Skin of body (tissue), 2 donors: ENCODE results near the gene TEX14. TPM values are rescaled to one million over a fixed set of nuclear protein-coding genes. Genes with fewer than 3 reads are reported as not detected.
"Not testable (repeated sequence)": the region's sequence is repeated elsewhere in the genome, so short reads cannot be mapped to it uniquely, and the experiment has no call there.

ENCODE experiments used
- DNase-seq: peaks from one replicate; lab custom pipeline; 2025; lab: John Stamatoyannopoulos, UW
- total RNA-seq: library from RNA; depleted of rRNA; stranded (reverse); fragments of >200 nt; gene quantifications from one replicate; pipeline ENCODE4 v1.2.3, GENCODE V29; 2014

Gene TEX14
- 0.10 TPM for total RNA-seq

- no peak for DNase-seq
Measured at GRCh38 chr17:58691701-58692238, at the start of gene TEX14. Gene TEX14 (minus strand): TSS chr17:58692045. CDS start chr17:58652001, 40,044 bp downstream.

- DNase-seq: no peak
Measured at GRCh38 chr17:58741121-58741625, 49.3 kb upstream of the TEX14 start.

GRCh38 chr17:58734811-58735210 lies 43.0 kb upstream of the TEX14 start:
- DNase-seq: no peak

GRCh38 chr17:58734040-58734439 lies 42.2 kb upstream of the TEX14 start:
- no peak for DNase-seq

- DNase-seq: no peak
Measured at GRCh38 chr17:58730937-58731336, 39.1 kb upstream of the TEX14 start.

GRCh38 chr17:58728798-58729197 lies 37.0 kb upstream of the TEX14 start:
- DNase-seq: no peak

GRCh38 chr17:58722696-58723095 lies 30.9 kb upstream of the TEX14 start:
- DNase-seq: no peak

GRCh38 chr17:58722274-58722673 lies 30.4 kb upstream of the TEX14 start:
- no peak for DNase-seq

GRCh38 chr17:58710948-58711552 lies 19.2 kb upstream of the TEX14 start:
- DNase-seq: peak; percentile 4

- no peak for DNase-seq
Measured at GRCh38 chr17:58706351-58707140, 14.7 kb upstream of the TEX14 start.

GRCh38 chr17:58703916-58704286 lies 12.1 kb upstream of the TEX14 start:
- DNase-seq: no peak

GRCh38 chr17:58703137-58703915 lies 11.5 kb upstream of the TEX14 start:
- no peak for DNase-seq

- DNase-seq: no peak
Measured at GRCh38 chr17:58702708-58703107, 10.9 kb upstream of the TEX14 start.

- no peak for DNase-seq
Measured at GRCh38 chr17:58702045-58702476, 10.2 kb upstream of the TEX14 start.

GRCh38 chr17:58699771-58700170 lies 7.9 kb upstream of the TEX14 start:
- no peak for DNase-seq

GRCh38 chr17:58694826-58695225 lies 3.0 kb upstream of the TEX14 start:
- no peak for DNase-seq

GRCh38 chr17:58694302-58694701 lies 2.5 kb upstream of the TEX14 start:
- DNase-seq: no peak

GRCh38 chr17:58693751-58694150 lies 1.9 kb upstream of the TEX14 start:
- no peak for DNase-seq

GRCh38 chr17:58693208-58693607 lies 1.4 kb upstream of the TEX14 start:
- no peak for DNase-seq

- peak; percentile 58 for DNase-seq
Measured at GRCh38 chr17:58692239-58693055, 602 bp upstream of the TEX14 start, which contains the start of gene RAD51C. Gene RAD51C (plus strand): TSS chr17:58692602. CDS start chr17:58692644, 42 bp downstream.

GRCh38 chr17:58690033-58690432 lies 1.8 kb downstream of the TEX14 start:
- DNase-seq: not testable (repeated sequence)
